LNCAP (cell line): ENCODE data around the gene STARD9.

Experiments
- TF ChIP-seq, protein P1 (sequence below): fragments of 450-650 bp; IDR thresholded peaks from 2 replicates; pipeline ENCODE4 v1.5.1; 2017; ENCODE audit warnings: mild to moderate bottlenecking

Gene STARD9

DNA sequence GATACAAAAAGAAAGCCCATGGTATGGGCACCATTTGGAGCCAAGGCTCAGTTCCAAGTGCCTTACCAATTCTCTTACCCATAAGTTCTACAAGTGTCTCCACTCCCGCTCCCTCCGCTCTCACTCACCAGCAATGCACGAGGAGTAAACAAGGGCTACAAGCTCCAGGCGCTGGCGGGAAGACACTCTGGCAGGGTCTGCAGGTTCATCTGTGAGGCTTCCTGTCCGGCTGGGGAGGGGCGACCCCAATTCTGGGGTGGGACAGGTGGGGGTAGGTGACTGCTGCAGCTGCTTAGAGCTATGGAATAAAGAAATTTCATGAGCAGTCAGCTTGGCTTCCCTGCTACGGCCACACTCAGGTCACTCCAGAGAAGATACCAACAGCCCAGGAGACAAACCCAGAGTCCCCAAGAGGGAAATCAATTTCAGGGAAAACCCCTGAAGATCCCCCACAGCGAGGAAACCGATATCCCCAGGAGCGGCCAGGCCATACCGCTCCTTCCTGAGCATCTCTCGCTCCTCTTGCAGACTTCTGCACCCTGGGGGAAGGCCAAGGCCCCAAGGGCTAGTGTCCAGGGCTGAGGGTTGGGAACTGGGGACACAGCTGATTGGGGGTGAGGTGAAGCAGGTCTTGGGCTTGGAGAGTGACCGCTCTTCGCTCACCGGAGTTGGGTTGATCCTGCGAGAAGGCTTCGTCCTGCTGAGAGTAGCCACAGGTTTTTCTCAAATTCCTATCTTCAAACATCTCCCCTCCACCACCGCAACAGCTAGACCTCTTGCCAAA is 160.2 kb downstream of the STARD9 start:
- TF ChIP-seq, protein P1, sequence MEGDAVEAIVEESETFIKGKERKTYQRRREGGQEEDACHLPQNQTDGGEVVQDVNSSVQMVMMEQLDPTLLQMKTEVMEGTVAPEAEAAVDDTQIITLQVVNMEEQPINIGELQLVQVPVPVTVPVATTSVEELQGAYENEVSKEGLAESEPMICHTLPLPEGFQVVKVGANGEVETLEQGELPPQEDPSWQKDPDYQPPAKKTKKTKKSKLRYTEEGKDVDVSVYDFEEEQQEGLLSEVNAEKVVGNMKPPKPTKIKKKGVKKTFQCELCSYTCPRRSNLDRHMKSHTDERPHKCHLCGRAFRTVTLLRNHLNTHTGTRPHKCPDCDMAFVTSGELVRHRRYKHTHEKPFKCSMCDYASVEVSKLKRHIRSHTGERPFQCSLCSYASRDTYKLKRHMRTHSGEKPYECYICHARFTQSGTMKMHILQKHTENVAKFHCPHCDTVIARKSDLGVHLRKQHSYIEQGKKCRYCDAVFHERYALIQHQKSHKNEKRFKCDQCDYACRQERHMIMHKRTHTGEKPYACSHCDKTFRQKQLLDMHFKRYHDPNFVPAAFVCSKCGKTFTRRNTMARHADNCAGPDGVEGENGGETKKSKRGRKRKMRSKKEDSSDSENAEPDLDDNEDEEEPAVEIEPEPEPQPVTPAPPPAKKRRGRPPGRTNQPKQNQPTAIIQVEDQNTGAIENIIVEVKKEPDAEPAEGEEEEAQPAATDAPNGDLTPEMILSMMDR: no peak

DNA sequence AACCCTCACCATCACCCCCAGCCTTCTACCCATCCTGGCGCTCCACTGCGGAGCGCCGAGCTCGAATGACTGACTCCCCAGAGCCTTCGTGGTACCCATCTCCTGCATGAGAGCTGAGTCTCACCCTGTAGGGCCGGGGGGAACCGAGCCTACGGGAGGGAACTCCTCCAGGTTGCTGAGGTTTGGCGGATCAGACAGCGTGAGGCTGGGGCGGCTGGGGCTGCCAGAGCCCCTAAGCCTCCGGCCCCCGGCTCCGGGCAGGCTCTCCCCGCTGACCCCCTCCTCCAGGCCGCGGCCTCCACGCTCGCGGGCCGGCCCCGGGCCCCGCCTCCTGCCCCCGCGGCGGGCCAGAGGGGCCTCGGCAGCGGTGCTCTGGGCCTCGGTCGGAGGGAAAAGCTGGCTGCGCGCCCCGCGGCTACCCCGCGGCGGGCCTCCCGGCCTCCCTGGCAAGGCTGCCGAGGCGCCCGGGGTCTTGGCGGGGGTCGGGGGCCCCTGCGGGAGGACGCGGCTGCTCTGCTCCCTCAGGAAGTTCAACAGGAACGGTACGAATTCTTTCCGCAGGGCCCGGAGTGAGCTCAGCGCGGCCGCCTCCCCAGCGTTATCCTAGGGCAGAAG is 160.9 kb downstream of the STARD9 start:
- TF ChIP-seq, protein P1: no peak

DNA sequence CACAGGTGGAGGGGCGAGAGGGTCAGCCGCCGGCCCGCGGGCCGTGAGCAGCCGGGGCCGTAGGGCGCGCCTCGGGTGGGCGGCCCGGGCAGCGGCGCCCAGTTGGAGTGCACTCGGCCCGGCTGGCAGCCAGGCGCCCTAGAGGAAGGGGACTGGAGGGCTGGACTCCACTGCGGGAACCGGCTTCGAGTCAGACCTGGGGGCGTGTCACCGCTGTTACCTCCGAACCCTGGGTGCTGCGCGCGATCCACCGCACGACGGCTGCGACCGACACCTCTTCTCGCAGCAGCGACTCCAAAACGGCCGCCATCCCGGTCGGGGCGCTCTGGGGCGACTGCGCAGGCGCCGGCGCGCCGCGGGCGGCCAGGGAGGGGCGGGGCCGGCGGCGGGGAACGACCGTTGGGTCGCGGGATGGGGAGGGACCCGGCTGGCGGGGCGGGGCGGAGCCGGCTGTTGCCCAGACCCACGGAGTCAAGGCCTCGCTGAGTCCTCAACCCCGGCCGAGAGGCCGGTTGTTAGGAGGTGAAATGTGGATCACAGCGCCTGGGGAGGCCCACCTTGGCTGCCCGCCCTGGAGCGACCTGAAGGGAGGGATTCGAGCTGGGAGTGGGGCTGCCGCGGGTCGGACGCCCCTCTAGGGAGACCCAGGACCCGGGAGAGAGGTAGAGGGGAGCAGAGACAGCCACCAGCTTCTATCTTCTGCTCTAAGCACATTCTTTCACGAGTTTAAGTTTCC is 161.6 kb downstream of the STARD9 start, which contains the start of gene CDAN1:
Gene CDAN1, minus strand, starts transcription at position 336 of the 736 bp plus-strand sequence. Its CDS starts 26 bp downstream, at position 310.
- TF ChIP-seq, protein P1: no peak

DNA sequence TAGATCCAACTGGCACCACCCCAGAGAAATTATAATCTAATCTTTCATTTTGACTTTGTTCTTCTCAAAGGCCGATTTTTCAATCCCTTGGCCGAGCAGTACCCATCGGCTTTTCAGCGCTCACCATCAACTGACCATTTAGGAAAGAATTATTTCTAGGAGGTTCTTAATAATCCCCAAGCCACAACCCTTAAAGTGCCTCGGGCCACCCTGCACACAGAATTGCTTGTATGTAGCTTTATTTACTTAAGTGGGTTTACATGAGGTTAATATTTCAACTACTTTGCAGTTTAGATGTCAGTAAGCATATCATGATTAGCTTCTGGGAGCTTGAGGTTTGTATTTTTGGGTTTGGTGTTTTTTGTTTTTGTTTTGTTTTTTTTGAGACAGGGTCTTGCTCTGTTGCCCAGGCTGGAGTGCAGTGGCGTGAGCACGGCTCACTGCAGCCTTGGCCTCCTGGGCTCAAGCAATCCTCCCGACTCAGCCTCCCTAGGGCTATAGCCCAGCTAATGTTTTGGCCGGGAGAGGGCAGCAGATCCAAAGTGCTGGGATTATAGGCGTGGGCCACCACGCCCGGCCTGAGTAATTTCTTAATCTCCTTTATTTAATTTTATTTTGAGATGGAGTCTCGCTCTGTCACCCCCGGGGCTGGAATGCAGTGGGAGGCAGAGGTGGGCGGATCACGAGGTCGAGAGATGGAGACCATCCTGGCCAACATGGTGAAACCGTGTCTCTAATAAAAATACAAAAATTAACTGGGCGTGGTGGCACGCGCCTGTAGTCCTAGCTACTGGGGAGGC is 162.3 kb downstream of the STARD9 start:
- TF ChIP-seq, protein P1: no peak

DNA sequence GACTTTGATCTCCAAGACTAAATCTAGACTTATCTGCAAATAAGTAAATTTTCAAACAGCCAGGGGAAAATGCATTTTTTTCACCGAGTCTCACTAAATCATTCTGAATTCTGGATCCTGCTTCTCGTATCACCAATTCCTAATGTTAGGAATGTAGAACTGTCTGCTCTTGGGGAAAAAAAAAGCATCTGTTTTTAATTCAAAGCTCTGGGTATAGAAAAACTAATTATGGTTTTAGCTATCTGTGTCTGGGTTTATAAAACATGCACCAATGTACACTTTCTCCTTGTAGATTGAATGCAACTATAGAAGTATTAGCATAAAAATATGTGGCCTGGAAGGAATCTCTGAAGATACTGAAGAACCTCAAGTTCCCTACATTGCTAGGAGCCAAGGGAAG is 166.3 kb downstream of the STARD9 start:
- TF ChIP-seq, protein P1: no peak

DNA sequence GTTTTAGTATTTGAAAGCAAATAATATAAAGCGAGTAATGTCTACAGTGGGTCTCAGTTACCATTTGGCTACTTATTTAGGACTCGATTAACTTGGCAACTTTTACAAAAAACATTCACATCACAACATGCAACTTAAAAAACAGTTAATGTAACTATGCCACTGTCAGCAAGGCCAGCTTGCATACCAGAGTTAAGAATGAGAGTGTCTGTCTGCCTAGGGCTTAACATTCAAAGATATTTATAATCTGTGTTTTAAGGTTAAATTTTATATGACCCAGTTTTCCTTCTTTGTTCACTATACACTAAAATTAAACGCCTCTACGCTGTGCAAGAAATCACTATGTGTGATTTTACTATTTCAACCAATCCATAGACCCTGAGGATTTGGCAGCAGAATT is 166.7 kb downstream of the STARD9 start:
- TF ChIP-seq, protein P1: no peak

DNA sequence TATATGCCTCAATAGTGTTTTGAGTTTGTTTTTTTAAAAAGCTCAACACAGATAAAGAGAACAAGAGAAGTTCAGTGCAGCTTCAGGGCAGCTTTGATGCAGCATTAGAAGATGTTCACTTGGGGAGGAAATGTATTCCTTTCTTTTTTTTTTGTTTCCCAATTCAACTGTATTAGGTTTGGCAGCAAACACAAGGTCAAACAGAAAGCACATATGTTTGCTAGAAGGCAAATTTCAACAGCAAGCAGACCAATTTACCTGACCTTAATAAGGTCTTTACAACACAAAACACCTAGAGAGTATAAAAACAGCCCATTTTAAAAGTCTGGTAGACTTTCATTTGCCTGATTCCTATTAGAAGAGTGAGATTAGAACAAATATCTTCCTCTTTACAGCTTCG is 168.8 kb downstream of the STARD9 start:
- TF ChIP-seq, protein P1: no peak
